GM06990 (cell line): Measurements from ENCODE around the gene RGS8.

Experiments used
- DNase-seq: peaks from one replicate; pipeline ENCODE4 v3.0.0-alpha.2; 2011; ENCODE audit not compliant: insufficient read length; ENCODE audit errors: extremely low read depth
- H3K27me3 ChIP-seq: replicated peaks from 2 replicates; pipeline ENCODE4 v1.6.0; 2011; ENCODE audit warnings: low read length; ENCODE audit not compliant: control insufficient read depth, insufficient read depth
- H3K36me3 ChIP-seq: 2 replicates; pipeline ENCODE4 v1.5.1; 2011; ENCODE audit warnings: low read length; ENCODE audit not compliant: control insufficient read depth, insufficient read depth
- H3K4me3 ChIP-seq: replicated peaks from 2 replicates; pipeline ENCODE4 v1.5.1; 2011; ENCODE audit warnings: low read depth, mild to moderate bottlenecking, control low read depth, low read length
- CTCF ChIP-seq: IDR thresholded peaks from 2 replicates; pipeline ENCODE4 v1.5.1; 2011; ENCODE audit warnings: low read length, control low read depth, mild to moderate bottlenecking, inconsistent platforms; ENCODE audit not compliant: insufficient read depth, poor library complexity, severe bottlenecking

The RGS8 gene

DNA sequence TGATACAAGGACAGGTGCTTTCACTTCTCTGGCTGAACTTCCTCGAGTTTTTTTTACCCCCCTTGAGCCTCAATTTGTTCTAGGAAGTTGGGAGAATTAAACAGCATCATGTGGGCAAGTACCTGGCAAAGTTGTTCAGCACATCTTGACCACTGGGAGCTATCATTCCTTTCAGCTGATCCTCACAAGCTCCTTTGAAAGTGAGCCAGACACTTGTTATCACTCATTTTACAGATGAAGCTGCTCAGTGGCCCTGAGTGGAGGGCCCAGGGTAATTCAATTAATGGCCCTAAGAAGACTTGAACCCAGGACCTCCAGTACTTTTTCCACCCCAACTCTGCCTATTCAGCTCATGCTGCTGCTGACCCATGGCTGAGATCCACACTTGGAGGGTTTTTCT lies 2.0 kb downstream of the RGS8 start:
- Histone ChIP-seq H3K36me3 (no peaks in the 10 kb centered on the region), H3K4me3 (no peak overlapping the region), H3K27me3 (no peaks in the 10 kb centered on the region)
- no peak for TF ChIP-seq CTCF
- no peak for DNase-seq

- H3K4me3 ChIP-seq: no peak overlapping the region
- no peak for DNase-seq
- no peak for TF ChIP-seq CTCF
- no peaks in the 10 kb centered on the region for H3K36me3 ChIP-seq
- H3K27me3 ChIP-seq: no peaks in the 10 kb centered on the region
Measured at GRCh38 chr1:182681568-182681912, 2.8 kb downstream of the RGS8 start.

DNA sequence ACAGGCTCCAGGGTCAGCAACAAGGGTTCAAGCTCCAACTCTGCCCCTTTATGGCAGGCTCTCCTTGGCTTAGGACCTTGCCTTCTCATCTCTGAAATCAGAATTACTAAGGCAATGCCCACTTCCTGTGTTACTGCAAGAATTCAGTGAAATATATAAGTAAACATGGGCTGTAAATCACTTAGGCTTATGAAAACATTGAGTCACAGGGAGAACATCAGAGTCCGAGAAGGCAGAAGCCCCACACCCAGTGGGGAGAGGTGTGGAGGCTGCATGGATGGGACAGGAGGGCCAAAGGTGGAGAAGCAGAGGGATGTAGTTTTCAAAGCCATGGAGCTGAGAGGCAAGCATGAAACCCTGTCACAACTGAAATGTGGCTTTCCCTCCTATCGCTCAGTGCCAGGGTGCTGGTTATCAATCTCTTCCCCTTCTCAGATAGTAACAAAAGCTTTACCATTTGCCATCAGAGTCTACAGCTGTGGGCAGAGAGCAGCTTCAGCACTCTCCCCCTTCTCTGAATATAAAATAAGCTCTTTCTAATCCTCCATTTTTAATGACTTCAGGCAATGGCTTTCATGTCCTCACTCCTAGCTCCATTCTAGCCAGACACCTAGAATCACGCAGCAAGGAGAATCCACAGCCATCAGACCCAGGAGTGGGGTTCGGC lies 3.4 kb downstream of the RGS8 start:
- Histone ChIP-seq H3K27me3 (no peaks in the 10 kb centered on the region), H3K36me3 (no peaks in the 10 kb centered on the region), H3K4me3 (no peak overlapping the region)
- no peak for TF ChIP-seq CTCF
- DNase-seq: no peak

- DNase-seq: no peak
- H3K4me3 ChIP-seq: no peak overlapping the region
- H3K36me3 ChIP-seq: no peaks in the 10 kb centered on the region
- H3K27me3 ChIP-seq: no peaks in the 10 kb centered on the region
- TF ChIP-seq CTCF: no peak
Measured at GRCh38 chr1:182680408-182680807, 4.0 kb downstream of the RGS8 start.

GRCh38 chr1:182679684-182680083 lies 4.7 kb downstream of the RGS8 start:
- H3K4me3 ChIP-seq: no peak overlapping the region
- DNase-seq: no peak
- no peak for TF ChIP-seq CTCF
- no peaks in the 10 kb centered on the region for H3K36me3 ChIP-seq
- H3K27me3 ChIP-seq: no peaks in the 10 kb centered on the region
